GM12878 (cell line): ENCODE data around the gene HLA-DPB1. TPM values are rescaled to one million over a fixed set of nuclear protein-coding genes. Genes with fewer than 3 reads are reported as not detected.

ENCODE experiments used
- ATAC-seq: fragments of 200-7000 bp; cut with Tn5 transposase; 3 replicates; pipeline ENCODE4 v1.9.1; 2020; ENCODE audit warnings: mild to moderate bottlenecking, moderate library complexity
- BruUV-seq: library from RNA; stranded (reverse); fragments of 400-500 nt; replicated peaks from 2 replicates; lab custom pipeline; 2021; lab: Mats Ljungman, UMichigan
- CTCF ChIA-PET: fragments of 300-600 bp; sonication (Branson Sonifier 250); formaldehyde crosslinking; extraction: SDS; loops from one replicate; lab custom pipeline; 2021; ENCODE audit warnings: inconsistent platforms; lab: Yijun Ruan, JAX
- POLR2A ChIA-PET: fragments of 350-600 bp; formaldehyde crosslinking; extraction: SDS; loops from one replicate; lab custom pipeline; 2021; ENCODE audit warnings: inconsistent platforms; lab: Charles Lee
- RAD21 ChIA-PET: fragments of 300-600 bp; sonication (Branson Sonifier 250); formaldehyde crosslinking; loops from one replicate; lab custom pipeline; 2023; ENCODE audit warnings: antibody characterized with exemption; ENCODE audit not compliant: unreplicated experiment; lab: Charles Lee
- SMC1A ChIA-PET: fragments of 300-600 bp; sonication (Branson Sonifier 250); formaldehyde crosslinking; loops from one replicate; lab custom pipeline; 2023; ENCODE audit not compliant: unreplicated experiment, uncharacterized antibody; lab: Charles Lee
- DNase-seq: peaks from one replicate; pipeline ENCODE4 v3.0.0-alpha.2; 2011; ENCODE audit warnings: low read depth, low spot score
- FAIRE-seq: peaks from 3 replicates; lab custom pipeline; 2011; peaks lifted over from hg19 to GRCh38; lab: Jason Lieb, UNC
- H2AFZ ChIP-seq: 2 replicates; pipeline ENCODE4 v1.6.0; 2011; ENCODE audit warnings: low read depth, low read length, control low read depth; ENCODE audit not compliant: control insufficient read depth
- H3K27ac ChIP-seq: 2 replicates; pipeline ENCODE4 v1.5.1; 2011; ENCODE audit warnings: control low read depth; ENCODE audit not compliant: control insufficient read depth, insufficient read depth
- H3K27me3 ChIP-seq, 2 experiments: replicated peaks in 1 of 2; 2 replicates each; pipeline versions ENCODE4 v1.6.0 to v1.6.1; 2011; ENCODE audit warnings: low read length in 1 of 2; ENCODE audit not compliant: control insufficient read depth in 2 of 2, insufficient read depth in 2 of 2
- H3K36me3 ChIP-seq, 2 experiments: 2 replicates each; pipeline ENCODE4 v1.5.1; 2011; ENCODE audit warnings: low read length in 1 of 2; ENCODE audit not compliant: control insufficient read depth in 2 of 2, insufficient read depth in 2 of 2
- H3K4me1 ChIP-seq: 2 replicates; pipeline ENCODE4 v1.6.1; 2011; ENCODE audit warnings: mild to moderate bottlenecking, low read length, moderate library complexity, mixed read lengths; ENCODE audit not compliant: control insufficient read depth, insufficient read depth
- H3K4me2 ChIP-seq: 2 replicates; pipeline ENCODE4 v1.6.0; 2011; ENCODE audit warnings: control low read depth; ENCODE audit not compliant: control insufficient read depth, insufficient read depth
- H3K4me3 ChIP-seq: fragments of 200-600 bp; sonication (generic); 2 replicates; pipeline ENCODE4 v1.5.1; 2016
- H3K79me2 ChIP-seq: 2 replicates; pipeline ENCODE4 v1.6.0; 2011; ENCODE audit warnings: low read length; ENCODE audit not compliant: control insufficient read depth, insufficient read depth
- H3K9ac ChIP-seq: 2 replicates; pipeline ENCODE4 v1.8.0; 2011; ENCODE audit warnings: low read length, control low read depth, mixed read lengths; ENCODE audit not compliant: control insufficient read depth, insufficient read depth
- H3K9me3 ChIP-seq: replicated peaks from 3 replicates; pipeline ENCODE4 v1.5.1; 2011; ENCODE audit warnings: mild to moderate bottlenecking, low read length; ENCODE audit not compliant: control insufficient read depth, insufficient read depth
- H4K20me1 ChIP-seq: 2 replicates; pipeline ENCODE4 v1.6.0; 2011; ENCODE audit not compliant: control insufficient read depth, insufficient read depth
- CHD4 ChIP-seq: fragments of 200-600 bp; sonication (generic); IDR thresholded peaks from 2 replicates; pipeline ENCODE4 v1.6.1; 2016; ENCODE audit warnings: mild to moderate bottlenecking
- CREB1 ChIP-seq: IDR thresholded peaks from 2 replicates; pipeline ENCODE4 v1.6.1; 2012; ENCODE audit warnings: low read depth, mild to moderate bottlenecking, inconsistent platforms
- GATAD2B ChIP-seq: fragments of 450-650 bp; conservative IDR thresholded peaks from 2 replicates; pipeline ENCODE4 v1.6.1; 2017; ENCODE audit warnings: low read depth, mild to moderate bottlenecking, moderate library complexity
- HDAC6 ChIP-seq: fragments of 200-600 bp; sonication (generic); IDR thresholded peaks from one replicate; pipeline ENCODE4 v1.8.0; 2017; ENCODE audit warnings: antibody characterized with exemption; ENCODE audit not compliant: unreplicated experiment
- HDGF ChIP-seq: fragments of 450-650 bp; IDR thresholded peaks from 2 replicates; pipeline ENCODE4 v1.6.1; 2016; ENCODE audit warnings: antibody characterized with exemption
- JUNB ChIP-seq: IDR thresholded peaks from 2 replicates; pipeline ENCODE4 v1.6.1; 2016; ENCODE audit warnings: antibody characterized with exemption, mild to moderate bottlenecking
- LARP7 ChIP-seq: fragments of 450-650 bp; IDR thresholded peaks from 2 replicates; pipeline ENCODE4 v1.6.1; 2017; ENCODE audit warnings: mild to moderate bottlenecking
- MEF2B ChIP-seq: fragments of 450-650 bp; IDR thresholded peaks from 2 replicates; pipeline ENCODE4 v1.6.1; 2018; ENCODE audit warnings: mild to moderate bottlenecking, moderate library complexity; ENCODE audit not compliant: partially characterized antibody, poor library complexity, severe bottlenecking
- MYC ChIP-seq: IDR thresholded peaks from 2 replicates; pipeline ENCODE4 v1.6.1; 2011; ENCODE audit warnings: mild to moderate bottlenecking, low read length, moderate library complexity, inconsistent platforms; ENCODE audit not compliant: insufficient read depth, insufficient replicate concordance, insufficient read length, severe bottlenecking
- RUNX3 ChIP-seq: IDR thresholded peaks from 2 replicates; pipeline ENCODE4 v1.6.1; 2012; ENCODE audit warnings: low read length, inconsistent platforms
- SMARCA5 ChIP-seq: fragments of 450-650 bp; IDR thresholded peaks from 2 replicates; pipeline ENCODE4 v1.6.1; 2017; ENCODE audit warnings: mild to moderate bottlenecking
- SMC3 ChIP-seq: IDR thresholded peaks from 2 replicates; pipeline ENCODE4 v1.6.1; 2011; ENCODE audit warnings: low read length, improper control_type of control experiment, borderline replicate concordance
- SP1 ChIP-seq: IDR thresholded peaks from one replicate; pipeline ENCODE4 v1.6.1; 2011; ENCODE audit warnings: low read depth, low read length
- STAT3 ChIP-seq: IDR thresholded peaks from 2 replicates; pipeline ENCODE4 v1.6.1; 2011; ENCODE audit warnings: low read depth, low read length, improper control_type of control experiment
- WGBS: methylation state at CpG from one replicate; pipeline ENCODE4 v1.1.6; 2016; ENCODE audit warnings: low lambda C conversion rate; ENCODE audit not compliant: insufficient replicate concordance, insufficient coverage; ENCODE audit errors: missing lambda C conversion rate; 5-methylcytosine and 5-hydroxymethylcytosine counted together
- in situ Hi-C: fragments of 300-500 bp; cut with MboI; formaldehyde crosslinking; loops from 9 replicates; pipeline ENCODE4 v1.14.3; 2018; ENCODE audit warnings: mixed read lengths
- intact Hi-C: fragments of 100-400 bp; cut with micrococcal nuclease; formaldehyde crosslinking; loops from one replicate; pipeline ENCODE4 v1.14.2; 2022; ENCODE audit not compliant: unreplicated experiment
- polyA plus RNA-seq, 11 experiments: library from polyadenylated mRNA; depleted of rRNA in 4 of 11; unstranded in 6 of 11; stranded (reverse) in 5 of 11; fragments of >200 nt; fragmentation: Nextera tagmentation in 4 of 11; fragmentation: Illumina TruSeq in 1 of 11; extraction: Ambion mirVana in 4 of 11; extraction: Trizol in 1 of 11; gene quantifications; 1 replicate in 1 of 11; 2 replicates in 10 of 11; pipeline versions ENCODE4 v1.2.1 to v1.2.3, GENCODE V29; 2011 to 2016; ENCODE audit warnings: inconsistent platforms in 2 of 11, missing spikeins in 2 of 11, low read depth in 1 of 11
- total RNA-seq, 4 experiments: library from RNA; depleted of rRNA in 3 of 4; stranded (reverse); fragments of >200 nt in 3 of 4; fragmentation: Illumina TruSeq in 1 of 4; extraction: Trizol in 1 of 4; gene quantifications; 2 replicates each; pipeline versions ENCODE4 v1.2.1 to v1.2.3, GENCODE V29; 2013 to 2021
- TF ChIP-seq, protein P1 (sequence below): IDR thresholded peaks from 2 replicates; pipeline ENCODE4 v1.6.1; 2012; ENCODE audit warnings: low read length, inconsistent platforms
- TF ChIP-seq, protein P2 (sequence below): fragments of 450-650 bp; IDR thresholded peaks from 2 replicates; pipeline ENCODE4 v1.6.1; 2017; ENCODE audit warnings: borderline replicate concordance
- TF ChIP-seq, protein P3 (sequence below): fragments of 450-650 bp; IDR thresholded peaks from 2 replicates; pipeline ENCODE4 v1.6.1; 2014; ENCODE audit warnings: mild to moderate bottlenecking
- TF ChIP-seq, protein P4 (sequence below), 3 experiments: IDR thresholded peaks in 2 of 3; conservative IDR thresholded peaks in 1 of 3; 2 replicates each; pipeline ENCODE4 v1.5.1; 2011; ENCODE audit warnings: low read depth in 3 of 3, low read length in 3 of 3, mild to moderate bottlenecking in 3 of 3, control low read depth in 2 of 3, moderate library complexity in 2 of 3, inconsistent platforms in 1 of 3, mixed read lengths in 1 of 3; ENCODE audit not compliant: control insufficient read depth in 2 of 3, insufficient read depth in 1 of 3; ENCODE audit errors: extremely low read depth in 1 of 3

HLA-DPB1 gene
- total and polyA plus RNA-seq, 10 of the 15 experiments (the other 5 are each of a cell fraction or from before 2014, with no cell fraction given), result 101 to 675 (median 352) TPM

DNA sequence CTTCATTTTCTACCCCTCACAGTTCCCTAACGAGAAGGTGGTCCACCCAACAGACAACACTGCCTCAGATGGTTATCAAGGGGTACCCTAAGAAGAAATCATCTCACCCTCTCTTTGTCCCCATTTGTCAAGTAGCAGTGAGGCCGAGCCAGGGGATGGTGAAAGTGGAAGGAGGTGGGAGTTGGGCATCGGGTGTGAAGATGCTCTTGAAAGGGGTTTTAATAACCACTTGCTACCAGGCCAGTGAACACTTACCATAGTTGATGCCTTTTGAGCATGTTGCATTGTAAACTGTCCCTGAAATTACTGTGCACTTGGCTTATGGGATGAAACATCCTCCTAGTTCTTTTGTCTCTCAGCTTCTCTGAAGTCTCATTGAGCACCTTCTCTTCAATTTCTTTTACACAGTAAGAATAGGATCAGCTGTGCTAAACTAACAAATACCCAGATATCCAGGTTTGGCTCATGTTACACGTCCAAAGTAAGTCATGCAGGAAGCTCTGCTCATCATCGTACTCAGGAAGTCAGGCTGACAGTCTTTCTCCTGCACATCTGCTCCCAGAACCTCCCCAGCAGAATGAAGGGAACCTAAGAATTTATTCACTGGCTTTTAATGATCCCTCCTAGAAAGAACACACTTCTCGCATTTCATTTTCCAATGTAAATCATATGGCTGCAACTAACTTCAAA lies 13.3 kb downstream of the HLA-DPB1 start (continued):
- TF ChIP-seq MEF2B (no peak), HDAC6 (no peak), RUNX3 (0 out of 2 replicates have a peak, but pooled peaks have one; percentile 6), CHD4 (no peak), SP1 (no peak)
- TF ChIP-seq, protein P1, sequence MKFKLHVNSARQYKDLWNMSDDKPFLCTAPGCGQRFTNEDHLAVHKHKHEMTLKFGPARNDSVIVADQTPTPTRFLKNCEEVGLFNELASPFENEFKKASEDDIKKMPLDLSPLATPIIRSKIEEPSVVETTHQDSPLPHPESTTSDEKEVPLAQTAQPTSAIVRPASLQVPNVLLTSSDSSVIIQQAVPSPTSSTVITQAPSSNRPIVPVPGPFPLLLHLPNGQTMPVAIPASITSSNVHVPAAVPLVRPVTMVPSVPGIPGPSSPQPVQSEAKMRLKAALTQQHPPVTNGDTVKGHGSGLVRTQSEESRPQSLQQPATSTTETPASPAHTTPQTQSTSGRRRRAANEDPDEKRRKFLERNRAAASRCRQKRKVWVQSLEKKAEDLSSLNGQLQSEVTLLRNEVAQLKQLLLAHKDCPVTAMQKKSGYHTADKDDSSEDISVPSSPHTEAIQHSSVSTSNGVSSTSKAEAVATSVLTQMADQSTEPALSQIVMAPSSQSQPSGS, result peak; percentile 14; the same call in 1 of the 2 replicates

DNA sequence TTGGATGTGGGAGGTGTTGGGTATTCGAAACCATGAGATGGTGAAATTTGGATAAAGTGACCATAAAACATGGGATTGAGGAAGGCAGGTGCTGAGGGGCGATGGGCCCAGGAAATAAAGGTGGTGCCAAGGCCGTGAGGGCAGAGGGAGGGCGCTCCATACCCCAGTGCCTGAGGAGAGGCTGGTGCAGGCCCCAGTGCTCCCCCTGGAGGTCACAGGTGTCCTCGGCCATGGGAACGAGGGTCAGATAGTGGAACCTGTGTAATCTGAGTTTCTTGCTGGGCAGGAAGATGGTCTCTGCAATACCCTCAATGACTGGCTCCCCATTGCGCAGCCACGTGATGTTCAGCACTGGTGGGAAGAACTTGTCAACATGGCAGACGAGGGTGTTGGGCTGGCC lies 16.2 kb downstream of the HLA-DPB1 start:
- H3K9me3 ChIP-seq, result no peaks in the 10 kb centered on the region; the same call in 2 of the 3 replicates
- no peaks in the 10 kb centered on the region for H3K27me3 ChIP-seq
- no peaks in the 10 kb centered on the region for H3K4me1 ChIP-seq
- POLR2A ChIA-PET, result no interaction called here
- 12% methylated on average over 9 of the region's 9 CpGs for WGBS
- peaks cover 0 to 2% of the 10 kb centered on the region in 2 experiments; a peak in 2 of 4 replicates for H3K36me3 ChIP-seq
- no peak overlapping the region for H3K9ac ChIP-seq
- CTCF ChIA-PET, result interaction anchor here (1.0 to 1.2 kb wide), 5 partner anchors 9 to 105 kb away, joined by 3 to 5 read pairs (median 4); no protein-coding TSS in a partner anchor
- no peak overlapping the region for H2AFZ ChIP-seq
- RAD21 ChIA-PET, result no interaction called here
- H4K20me1 ChIP-seq, result no peaks in the 10 kb centered on the region
- SMC1A ChIA-PET, result interaction anchor here (0.9 to 1.2 kb wide), 4 partner anchors 23 to 77 kb away, joined by 3 read pairs; no protein-coding TSS in a partner anchor
- H3K4me3 ChIP-seq, result no peak overlapping the region
- in situ Hi-C loops, result no loop called here
- no peak overlapping the region for H3K27ac ChIP-seq
- H3K79me2 ChIP-seq, result no peaks in the 10 kb centered on the region
- DNase-seq (no peak), ATAC-seq (peak; percentile 95), FAIRE-seq (no peak)
- no peak overlapping the region for H3K4me2 ChIP-seq
- no TSS peak for BruUV-seq
- intact Hi-C loops, result loop anchor here (2.0 kb wide), 1 partner anchor 77 kb away; no protein-coding TSS in a partner anchor
- TF ChIP-seq LARP7 (no peak), STAT3 (no peak), MYC (no peak), JUNB (no peak), SMC3 (peak; percentile 75; the same call in 1 of the 2 replicates), HDGF (peak; percentile 50; the same call in 1 of the 2 replicates), GATAD2B (no peak), SMARCA5 (peak; percentile 58; the same call in 1 of the 2 replicates), CREB1 (no peak)
- TF ChIP-seq, protein P2, sequence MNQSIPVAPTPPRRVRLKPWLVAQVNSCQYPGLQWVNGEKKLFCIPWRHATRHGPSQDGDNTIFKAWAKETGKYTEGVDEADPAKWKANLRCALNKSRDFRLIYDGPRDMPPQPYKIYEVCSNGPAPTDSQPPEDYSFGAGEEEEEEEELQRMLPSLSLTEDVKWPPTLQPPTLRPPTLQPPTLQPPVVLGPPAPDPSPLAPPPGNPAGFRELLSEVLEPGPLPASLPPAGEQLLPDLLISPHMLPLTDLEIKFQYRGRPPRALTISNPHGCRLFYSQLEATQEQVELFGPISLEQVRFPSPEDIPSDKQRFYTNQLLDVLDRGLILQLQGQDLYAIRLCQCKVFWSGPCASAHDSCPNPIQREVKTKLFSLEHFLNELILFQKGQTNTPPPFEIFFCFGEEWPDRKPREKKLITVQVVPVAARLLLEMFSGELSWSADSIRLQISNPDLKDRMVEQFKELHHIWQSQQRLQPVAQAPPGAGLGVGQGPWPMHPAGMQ, result no peak
- TF ChIP-seq, protein P3, sequence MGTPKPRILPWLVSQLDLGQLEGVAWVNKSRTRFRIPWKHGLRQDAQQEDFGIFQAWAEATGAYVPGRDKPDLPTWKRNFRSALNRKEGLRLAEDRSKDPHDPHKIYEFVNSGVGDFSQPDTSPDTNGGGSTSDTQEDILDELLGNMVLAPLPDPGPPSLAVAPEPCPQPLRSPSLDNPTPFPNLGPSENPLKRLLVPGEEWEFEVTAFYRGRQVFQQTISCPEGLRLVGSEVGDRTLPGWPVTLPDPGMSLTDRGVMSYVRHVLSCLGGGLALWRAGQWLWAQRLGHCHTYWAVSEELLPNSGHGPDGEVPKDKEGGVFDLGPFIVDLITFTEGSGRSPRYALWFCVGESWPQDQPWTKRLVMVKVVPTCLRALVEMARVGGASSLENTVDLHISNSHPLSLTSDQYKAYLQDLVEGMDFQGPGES, result no peak
- TF ChIP-seq, protein P4, sequence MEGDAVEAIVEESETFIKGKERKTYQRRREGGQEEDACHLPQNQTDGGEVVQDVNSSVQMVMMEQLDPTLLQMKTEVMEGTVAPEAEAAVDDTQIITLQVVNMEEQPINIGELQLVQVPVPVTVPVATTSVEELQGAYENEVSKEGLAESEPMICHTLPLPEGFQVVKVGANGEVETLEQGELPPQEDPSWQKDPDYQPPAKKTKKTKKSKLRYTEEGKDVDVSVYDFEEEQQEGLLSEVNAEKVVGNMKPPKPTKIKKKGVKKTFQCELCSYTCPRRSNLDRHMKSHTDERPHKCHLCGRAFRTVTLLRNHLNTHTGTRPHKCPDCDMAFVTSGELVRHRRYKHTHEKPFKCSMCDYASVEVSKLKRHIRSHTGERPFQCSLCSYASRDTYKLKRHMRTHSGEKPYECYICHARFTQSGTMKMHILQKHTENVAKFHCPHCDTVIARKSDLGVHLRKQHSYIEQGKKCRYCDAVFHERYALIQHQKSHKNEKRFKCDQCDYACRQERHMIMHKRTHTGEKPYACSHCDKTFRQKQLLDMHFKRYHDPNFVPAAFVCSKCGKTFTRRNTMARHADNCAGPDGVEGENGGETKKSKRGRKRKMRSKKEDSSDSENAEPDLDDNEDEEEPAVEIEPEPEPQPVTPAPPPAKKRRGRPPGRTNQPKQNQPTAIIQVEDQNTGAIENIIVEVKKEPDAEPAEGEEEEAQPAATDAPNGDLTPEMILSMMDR (IDR thresholded peaks at IDR 0.05 in 2 of 3, conservative IDR thresholded peaks at IDR 0.05 in 1 of 3; ENCODE audit: control insufficient read depth in 2 of 3, extremely low read depth in 1 of 3, insufficient read depth in 1 of 3, low read depth in 3 of 3, low read length in 3 of 3), result peak; percentile 77 to 88 (median 80)
